Loucy (cell line): ENCODE data around the gene MALRD1.

Source experiments
- H2AFZ ChIP-seq: fragments of 200-600 bp; sonication (generic); 2 replicates; pipeline ENCODE4 v1.6.0; 2016; ENCODE audit warnings: antibody characterized with exemption, mild to moderate bottlenecking, low read length, moderate library complexity
- H3F3A ChIP-seq: fragments of 200-600 bp; 2 replicates; pipeline ENCODE4 v1.6.0; 2016; ENCODE audit warnings: antibody characterized with exemption, low read depth, mild to moderate bottlenecking
- H3K27me3 ChIP-seq: fragments of 200-600 bp; sonication (generic); 2 replicates; pipeline ENCODE4 v1.6.1; 2014; ENCODE audit warnings: low read length, mild to moderate bottlenecking; ENCODE audit not compliant: insufficient read depth, poor library complexity, severe bottlenecking
- H3K36me3 ChIP-seq: fragments of 200-600 bp; sonication (generic); 2 replicates; pipeline ENCODE4 v1.6.1; 2016; ENCODE audit warnings: low read length; ENCODE audit not compliant: insufficient read depth
- H3K4me1 ChIP-seq: fragments of 200-600 bp; sonication (generic); 2 replicates; pipeline ENCODE4 v1.5.1; 2014; ENCODE audit warnings: low read length, mild to moderate bottlenecking; ENCODE audit not compliant: insufficient read depth, poor library complexity, severe bottlenecking
- H3K4me2 ChIP-seq: fragments of 200-600 bp; sonication (generic); 2 replicates; pipeline ENCODE4 v1.6.0; 2014; ENCODE audit warnings: antibody characterized with exemption, low read length, low read depth, mild to moderate bottlenecking; ENCODE audit not compliant: poor library complexity, severe bottlenecking
- H3K4me3 ChIP-seq: fragments of 200-600 bp; sonication (generic); 2 replicates; pipeline ENCODE4 v1.5.1; 2014; ENCODE audit warnings: low read length, mild to moderate bottlenecking, mixed read lengths; ENCODE audit not compliant: poor library complexity, severe bottlenecking
- H3K79me2 ChIP-seq: fragments of 200-600 bp; sonication (generic); 2 replicates; pipeline ENCODE4 v1.6.1; 2014; ENCODE audit warnings: low read length; ENCODE audit not compliant: insufficient read depth
- H3K9ac ChIP-seq: fragments of 200-600 bp; sonication (generic); 2 replicates; pipeline ENCODE4 v1.6.0; 2014; ENCODE audit warnings: mild to moderate bottlenecking, low read depth, low read length, moderate library complexity; ENCODE audit not compliant: poor library complexity, severe bottlenecking
- H3K9me2 ChIP-seq: fragments of 200-600 bp; sonication (generic); replicated peaks from 2 replicates; pipeline ENCODE4 v1.6.1; 2016; ENCODE audit warnings: low read depth, low read length, mixed read lengths
- H3K9me3 ChIP-seq: fragments of 200-600 bp; sonication (generic); 2 replicates; pipeline ENCODE4 v1.6.1; 2014; ENCODE audit warnings: mild to moderate bottlenecking, antibody characterized with exemption, low read length, low read depth; ENCODE audit not compliant: insufficient read depth
- H4K20me1 ChIP-seq: fragments of 200-600 bp; sonication (generic); 2 replicates; pipeline ENCODE4 v1.6.0; 2014; ENCODE audit warnings: antibody characterized with exemption, low read length, mild to moderate bottlenecking; ENCODE audit not compliant: insufficient read depth, poor library complexity, severe bottlenecking
- EZH2phosphoT487 ChIP-seq: fragments of 200-600 bp; IDR thresholded peaks from 2 replicates; pipeline ENCODE4 v1.6.1; 2018; ENCODE audit warnings: antibody characterized with exemption, mild to moderate bottlenecking, moderate library complexity, borderline replicate concordance
- TF ChIP-seq, protein P1 (sequence below): fragments of 200-600 bp; sonication (generic); conservative IDR thresholded peaks from 2 replicates; pipeline ENCODE4 v1.5.1; 2014; ENCODE audit warnings: mild to moderate bottlenecking, antibody characterized with exemption, low read length

The MALRD1 gene

DNA sequence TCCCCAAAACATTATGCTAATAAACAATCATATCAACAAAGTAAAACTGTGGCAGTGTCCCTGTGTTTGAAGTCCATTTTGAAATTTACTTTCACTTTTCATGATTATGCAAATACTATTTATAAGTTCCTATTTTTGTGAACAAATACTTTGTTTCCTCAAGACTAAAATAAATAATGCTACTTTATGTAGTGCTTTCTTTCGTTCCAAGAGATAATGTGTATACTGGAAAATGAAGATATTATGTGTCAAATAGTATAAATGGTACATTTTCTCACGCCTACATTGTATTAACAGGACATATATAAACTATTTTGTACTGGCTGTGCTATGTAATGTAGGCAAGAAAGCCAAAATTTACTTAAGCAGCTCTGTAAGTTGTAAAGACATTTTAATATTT, 136.3 kb downstream of the MALRD1 start:
- no peak overlapping the region for H3K4me3 ChIP-seq

DNA sequence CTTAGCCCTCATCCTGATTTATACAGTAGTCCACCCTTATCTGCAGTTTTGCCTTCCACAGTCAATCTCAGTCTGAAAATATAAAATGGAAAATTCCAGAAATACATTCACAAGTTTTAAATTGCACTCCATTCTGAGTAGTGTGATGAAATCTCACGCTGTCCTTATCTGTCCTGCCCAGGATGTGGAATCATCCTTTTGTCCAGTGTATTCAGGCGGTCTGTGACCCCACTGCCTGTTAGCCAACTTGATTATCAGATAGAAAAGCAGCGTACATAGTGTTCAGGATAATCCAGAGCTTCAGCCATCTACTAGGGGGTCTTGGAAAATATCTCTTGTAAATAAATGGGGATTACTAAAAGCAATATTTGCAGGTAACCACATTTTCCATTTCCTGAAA, 146.3 kb downstream of the MALRD1 start:
- Histone ChIP-seq H3K9ac (no peak overlapping the region), H3K36me3 (no peaks in the 10 kb centered on the region), H3K4me2 (no peak overlapping the region), H3F3A (no peaks in the 10 kb centered on the region), H2AFZ (no peak overlapping the region), H3K4me1 (no peaks in the 10 kb centered on the region), H3K27me3 (no peaks in the 10 kb centered on the region), H4K20me1 (no peaks in the 10 kb centered on the region), H3K9me3 (no peaks in the 10 kb centered on the region), H3K79me2 (no peaks in the 10 kb centered on the region), H3K9me2 (no peaks in the 10 kb centered on the region), H3K4me3 (no peak overlapping the region)
- TF ChIP-seq EZH2phosphoT487, result no peak
- TF ChIP-seq, protein P1, sequence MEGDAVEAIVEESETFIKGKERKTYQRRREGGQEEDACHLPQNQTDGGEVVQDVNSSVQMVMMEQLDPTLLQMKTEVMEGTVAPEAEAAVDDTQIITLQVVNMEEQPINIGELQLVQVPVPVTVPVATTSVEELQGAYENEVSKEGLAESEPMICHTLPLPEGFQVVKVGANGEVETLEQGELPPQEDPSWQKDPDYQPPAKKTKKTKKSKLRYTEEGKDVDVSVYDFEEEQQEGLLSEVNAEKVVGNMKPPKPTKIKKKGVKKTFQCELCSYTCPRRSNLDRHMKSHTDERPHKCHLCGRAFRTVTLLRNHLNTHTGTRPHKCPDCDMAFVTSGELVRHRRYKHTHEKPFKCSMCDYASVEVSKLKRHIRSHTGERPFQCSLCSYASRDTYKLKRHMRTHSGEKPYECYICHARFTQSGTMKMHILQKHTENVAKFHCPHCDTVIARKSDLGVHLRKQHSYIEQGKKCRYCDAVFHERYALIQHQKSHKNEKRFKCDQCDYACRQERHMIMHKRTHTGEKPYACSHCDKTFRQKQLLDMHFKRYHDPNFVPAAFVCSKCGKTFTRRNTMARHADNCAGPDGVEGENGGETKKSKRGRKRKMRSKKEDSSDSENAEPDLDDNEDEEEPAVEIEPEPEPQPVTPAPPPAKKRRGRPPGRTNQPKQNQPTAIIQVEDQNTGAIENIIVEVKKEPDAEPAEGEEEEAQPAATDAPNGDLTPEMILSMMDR, result no peak

More for the DNA sequence above, 136.3 kb downstream of the MALRD1 start:
- H4K20me1 ChIP-seq, result no peaks in the 10 kb centered on the region
- no peaks in the 10 kb centered on the region for H3K9me2 ChIP-seq
- H3K79me2 ChIP-seq, result no peaks in the 10 kb centered on the region
- H3K27me3 ChIP-seq, result no peaks in the 10 kb centered on the region
- no peaks in the 10 kb centered on the region for H3K36me3 ChIP-seq
- TF ChIP-seq, protein P1, result no peak
- no peak for TF ChIP-seq EZH2phosphoT487
- H3K9ac ChIP-seq, result no peak overlapping the region
- no peak overlapping the region for H3K4me2 ChIP-seq
- H3F3A ChIP-seq, result no peaks in the 10 kb centered on the region
- H3K4me1 ChIP-seq, result no peaks in the 10 kb centered on the region
- H3K9me3 ChIP-seq, result no peaks in the 10 kb centered on the region
- no peak overlapping the region for H2AFZ ChIP-seq

DNA sequence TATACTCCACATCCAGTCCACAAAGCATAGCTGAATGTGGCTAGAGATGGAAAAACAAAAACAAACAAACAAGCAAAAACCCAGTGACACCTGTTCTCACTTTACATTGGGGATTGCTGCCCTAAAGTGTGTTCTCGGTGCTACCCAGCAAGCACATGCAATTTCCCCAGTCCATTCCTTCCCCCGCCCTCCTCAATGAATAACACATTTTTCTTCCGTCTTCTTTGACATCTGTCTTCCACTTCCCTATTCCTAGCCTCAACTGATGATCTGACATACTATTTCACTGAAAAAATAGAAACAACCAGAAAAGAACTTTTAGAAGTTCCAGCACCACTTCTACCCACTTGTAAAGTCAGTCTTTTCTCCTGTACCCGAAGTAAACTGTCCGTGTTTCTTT, 147.1 kb downstream of the MALRD1 start:
- Histone ChIP-seq H3K9me3 (no peaks in the 10 kb centered on the region), H3K79me2 (no peaks in the 10 kb centered on the region), H3K9ac (no peak overlapping the region), H3K4me1 (no peaks in the 10 kb centered on the region), H3K36me3 (no peaks in the 10 kb centered on the region), H3F3A (no peaks in the 10 kb centered on the region), H2AFZ (no peak overlapping the region), H3K27me3 (no peaks in the 10 kb centered on the region), H3K4me3 (no peak overlapping the region), H4K20me1 (no peaks in the 10 kb centered on the region), H3K4me2 (no peak overlapping the region), H3K9me2 (no peaks in the 10 kb centered on the region)
- TF ChIP-seq, protein P1, result no peak
- no peak for TF ChIP-seq EZH2phosphoT487
